Spinal cord (tissue), 10 donors: ENCODE results near the gene AP4S1. TPM values are rescaled to one million over a fixed set of nuclear protein-coding genes. Genes with fewer than 3 reads are reported as not detected.
"Not testable (repeated sequence)": the region's sequence is repeated elsewhere in the genome, so short reads cannot be mapped to it uniquely, and the experiment has no call there.

ENCODE experiments used
- DNase-seq, 6 donors: peaks; one replicate each; pipeline versions ENCODE4 v3.0.0 to v3.0.0-alpha.2; 2013 to 2015; ENCODE audit warnings: low spot score in 6 of 6, low read depth in 4 of 6
- H3K27ac ChIP-seq: one replicate; pipeline ENCODE4 v1.5.1; 2013; ENCODE audit warnings: low read depth, low read length, control low read depth
- H3K27me3 ChIP-seq: one replicate; pipeline ENCODE4 v1.6.1; 2013; ENCODE audit warnings: low read length; ENCODE audit not compliant: control insufficient read depth, insufficient read depth
- H3K36me3 ChIP-seq: one replicate; pipeline ENCODE4 v1.6.1; 2013; ENCODE audit warnings: low read length; ENCODE audit not compliant: control insufficient read depth, insufficient read depth
- H3K4me1 ChIP-seq: one replicate; pipeline ENCODE4 v1.6.1; 2013; ENCODE audit warnings: low read length; ENCODE audit not compliant: control insufficient read depth, insufficient read depth
- H3K4me3 ChIP-seq: one replicate; pipeline ENCODE4 v1.5.1; 2013; ENCODE audit warnings: low read depth, low read length, control low read depth
- H3K9me3 ChIP-seq: one replicate; pipeline ENCODE4 v1.6.1; 2013; ENCODE audit warnings: low read length; ENCODE audit not compliant: control insufficient read depth, insufficient read depth
- WGBS: methylation state at CpG from one replicate; pipeline ENCODE4 v1.1.5; 2013; ENCODE audit warnings: missing lambda C conversion rate; ENCODE audit not compliant: insufficient coverage; 5-methylcytosine and 5-hydroxymethylcytosine counted together
- polyA plus RNA-seq, 2 donors: library from polyadenylated mRNA; unstranded; fragments of 120-200 nt; gene quantifications; one replicate each; pipeline ENCODE4 v1.2.1, GENCODE V29; 2013; ENCODE audit not compliant: insufficient read length in 2 of 2
- total RNA-seq, 2 donors: library from RNA; depleted of rRNA in 1 of 2; stranded (reverse); fragments of 120-200 nt in 1 of 2; fragments of >200 nt in 1 of 2; gene quantifications; one replicate each; pipeline versions ENCODE4 v1.2.3 to v1.2.4, GENCODE V29; 2013 to 2014
- donor health status: healthy.

Gene AP4S1
- total and polyA plus RNA-seq, 4 donors: 16.5 to 29.8 (median 28.3) TPM

GRCh38 chr14:31037709-31038221 lies 12.3 kb downstream of the AP4S1 start:
- DNase-seq: no peak
- no peaks in the 10 kb centered on the region for H3K4me1 ChIP-seq
- H3K4me3 ChIP-seq: no peak overlapping the region
- no peaks in the 10 kb centered on the region for H3K9me3 ChIP-seq
- H3K27ac ChIP-seq: no peak overlapping the region
- WGBS: 91% methylated on average over 1 of the region's 1 CpG
- no peaks in the 10 kb centered on the region for H3K27me3 ChIP-seq
- H3K36me3 ChIP-seq: peaks cover 5% of the 10 kb centered on the region

- no peak for DNase-seq
- Histone ChIP-seq H3K4me1 (no peaks in the 10 kb centered on the region), H3K27me3 (no peaks in the 10 kb centered on the region), H3K4me3 (no peak overlapping the region), H3K36me3 (peaks cover 5% of the 10 kb centered on the region), H3K27ac (no peak overlapping the region), H3K9me3 (no peaks in the 10 kb centered on the region)
- 93% methylated on average over 2 of the region's 3 CpGs for WGBS
Observed at GRCh38 chr14:31038521-31039166, 13.2 kb downstream of the AP4S1 start.

DNA sequence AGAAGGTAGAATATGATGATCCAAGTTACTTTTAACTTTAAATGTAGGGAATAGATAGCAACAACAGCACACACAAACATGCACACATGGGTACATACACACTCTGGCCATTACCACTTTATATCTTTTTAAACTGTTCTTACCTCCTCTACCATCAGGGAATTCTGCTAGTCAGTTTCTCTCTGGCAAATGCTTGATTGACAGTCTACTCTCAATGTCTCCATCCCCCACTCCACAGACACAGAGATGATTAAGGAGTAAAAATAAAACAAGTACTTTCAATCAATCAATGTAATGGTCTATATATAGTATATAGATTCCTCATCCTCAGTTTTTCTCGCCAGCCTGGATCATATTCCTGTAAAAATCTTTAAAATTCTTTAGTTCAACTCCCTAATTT lies 16.9 kb downstream of the AP4S1 start:
- peaks cover 2% of the 10 kb centered on the region for H3K9me3 ChIP-seq
- H3K4me3 ChIP-seq: no peak overlapping the region
- H3K27me3 ChIP-seq: no peaks in the 10 kb centered on the region
- H3K27ac ChIP-seq: no peak overlapping the region
- DNase-seq: no peak
- H3K4me1 ChIP-seq: no peaks in the 10 kb centered on the region
- H3K36me3 ChIP-seq: peaks cover 3% of the 10 kb centered on the region
- no CpG with 5 or more reads among the region's 1 CpG for WGBS

DNA sequence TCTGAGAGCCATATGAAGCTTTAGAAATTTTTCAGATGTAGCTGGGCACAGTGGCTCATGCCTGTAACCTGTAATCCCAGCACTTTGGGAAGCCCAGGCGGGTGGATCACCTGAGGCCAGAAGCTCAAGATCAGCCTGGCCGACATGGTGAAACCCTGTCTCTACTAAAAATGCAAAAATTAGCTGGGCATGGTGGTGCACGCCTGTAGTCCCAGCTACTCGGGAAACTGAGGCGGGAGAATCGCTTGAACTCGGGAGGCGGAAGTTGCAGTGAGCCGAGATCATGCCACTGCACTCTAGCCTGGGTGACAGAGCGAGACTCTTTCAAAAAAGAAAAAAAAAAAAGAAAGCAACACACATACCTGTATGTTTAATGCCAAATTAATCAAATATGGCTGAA lies 17.4 kb downstream of the AP4S1 start:
- not testable (repeated sequence) for H3K4me1 ChIP-seq, H3K27me3 ChIP-seq, H3K36me3 ChIP-seq, H3K9me3 ChIP-seq, H3K4me3 ChIP-seq, H3K27ac ChIP-seq, DNase-seq
- WGBS: 75% methylated on average over 2 of the region's 10 CpGs

DNA sequence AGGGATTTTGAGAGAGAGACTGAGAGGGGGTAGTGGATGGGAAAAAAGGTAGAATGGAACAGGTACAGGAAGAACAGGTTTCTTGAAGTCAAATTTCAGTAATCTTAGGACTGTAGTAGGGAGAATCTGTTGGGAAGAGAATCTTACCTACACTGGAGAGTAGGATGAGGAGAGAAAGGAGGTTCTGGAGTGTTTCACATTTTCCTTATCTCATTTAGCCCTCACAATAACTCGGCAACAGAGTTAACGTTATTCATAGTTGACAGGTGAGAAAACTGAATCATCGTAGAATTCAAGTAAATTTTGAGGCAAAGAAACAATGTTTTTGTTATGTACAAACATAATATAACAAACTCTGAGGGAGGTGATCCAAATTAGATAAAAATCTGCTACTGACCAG lies 17.9 kb downstream of the AP4S1 start:
- Histone ChIP-seq H3K9me3 (peaks cover 2% of the 10 kb centered on the region), H3K4me1 (no peaks in the 10 kb centered on the region), H3K4me3 (no peak overlapping the region), H3K27ac (no peak overlapping the region), H3K36me3 (peaks cover 3% of the 10 kb centered on the region), H3K27me3 (no peaks in the 10 kb centered on the region)
- DNase-seq: no peak
- WGBS: no CpG with 5 or more reads among the region's 3 CpGs

DNA sequence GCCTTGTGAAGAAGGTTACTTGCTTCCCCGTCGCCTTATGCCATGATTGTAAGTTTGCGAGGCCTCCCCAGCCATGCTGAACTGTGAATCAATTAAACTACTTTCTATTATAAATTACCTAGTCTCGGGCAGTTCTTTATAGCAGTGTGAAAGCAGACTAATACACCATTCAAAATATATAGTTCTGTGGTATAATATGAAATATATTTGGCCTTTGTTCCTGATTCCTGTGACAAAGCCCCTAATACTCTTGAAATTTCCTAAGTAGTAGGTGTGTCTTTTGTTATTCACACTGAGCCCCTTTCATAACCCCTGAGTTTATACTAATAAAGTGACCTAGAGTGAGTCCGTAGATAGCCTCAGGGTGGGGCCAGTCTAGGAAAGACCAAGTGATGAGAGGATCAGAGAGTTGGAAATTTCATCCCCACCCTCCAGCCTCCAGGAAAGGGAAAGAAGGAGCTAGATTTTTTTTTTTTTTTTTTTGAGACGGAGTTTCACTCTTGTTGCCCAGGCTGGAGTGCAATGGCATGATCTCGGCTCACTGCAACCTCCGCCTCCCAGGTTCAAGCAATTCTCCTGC lies 20.1 kb downstream of the AP4S1 start:
- no peaks in the 10 kb centered on the region for H3K27me3 ChIP-seq
- peaks cover 3% of the 10 kb centered on the region for H3K36me3 ChIP-seq
- H3K4me3 ChIP-seq: no peak overlapping the region
- DNase-seq: no peak
- no CpG with 5 or more reads among the region's 8 CpGs for WGBS
- H3K9me3 ChIP-seq: peaks cover 2% of the 10 kb centered on the region
- H3K27ac ChIP-seq: no peak overlapping the region
- no peaks in the 10 kb centered on the region for H3K4me1 ChIP-seq

DNA sequence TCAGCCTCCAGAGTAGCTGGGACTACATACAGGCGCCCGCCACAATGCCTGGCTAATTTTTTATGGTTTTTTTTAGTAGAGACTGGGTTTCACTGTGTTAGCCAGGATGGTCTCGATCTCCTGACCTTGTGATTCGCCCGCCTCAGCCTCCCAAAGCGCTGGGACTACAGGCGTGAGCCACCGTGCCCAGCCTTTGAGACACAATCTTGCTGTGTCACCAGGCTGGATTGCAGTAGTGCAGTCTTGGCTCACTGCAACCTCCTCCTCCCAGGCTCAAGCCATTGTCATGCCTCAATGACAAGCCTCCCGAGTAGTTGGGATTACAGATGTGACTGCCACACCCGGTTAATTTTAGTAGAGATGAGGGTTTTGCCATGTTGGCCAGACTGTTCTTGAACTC lies 22.1 kb downstream of the AP4S1 start:
- no peak overlapping the region for H3K27ac ChIP-seq
- H3K9me3 ChIP-seq: peaks cover 2% of the 10 kb centered on the region
- DNase-seq: no peak
- H3K27me3 ChIP-seq: no peaks in the 10 kb centered on the region
- no peaks in the 10 kb centered on the region for H3K4me1 ChIP-seq
- H3K4me3 ChIP-seq: no peak overlapping the region
- WGBS: 95% methylated on average over 7 of the region's 10 CpGs
- peaks cover 3% of the 10 kb centered on the region for H3K36me3 ChIP-seq

- no peak overlapping the region for H3K4me3 ChIP-seq
- 100% methylated on average over 3 of the region's 7 CpGs for WGBS
Observed at GRCh38 chr14:31051023-31051422, 25.6 kb downstream of the AP4S1 start.

GRCh38 chr14:31051511-31051910 lies 26.1 kb downstream of the AP4S1 start:
- no peaks in the 10 kb centered on the region for H3K4me1 ChIP-seq
- H3K27me3 ChIP-seq: no peaks in the 10 kb centered on the region
- 100% methylated on average over 2 of the region's 4 CpGs for WGBS
- H3K27ac ChIP-seq: no peak overlapping the region
- no peaks in the 10 kb centered on the region for H3K9me3 ChIP-seq
- DNase-seq: no peak
- no peak overlapping the region for H3K4me3 ChIP-seq
- H3K36me3 ChIP-seq: no peaks in the 10 kb centered on the region

More at GRCh38 chr14:31051023-31051422, 25.6 kb downstream of the AP4S1 start:
- no peak for DNase-seq
- no peaks in the 10 kb centered on the region for H3K9me3 ChIP-seq
- no peak overlapping the region for H3K27ac ChIP-seq
- no peaks in the 10 kb centered on the region for H3K4me1 ChIP-seq
- no peaks in the 10 kb centered on the region for H3K27me3 ChIP-seq
- H3K36me3 ChIP-seq: no peaks in the 10 kb centered on the region
